Subcutaneous adipose tissue (tissue), 4 donors: ENCODE data around the gene ZMIZ1. TPM values are rescaled to one million over a fixed set of nuclear protein-coding genes. Genes with fewer than 3 reads are reported as not detected.

Experiments
- total RNA-seq, 4 donors: library from RNA; depleted of rRNA; stranded (reverse); fragments of >200 nt; gene quantifications; one replicate each; pipeline ENCODE4 v1.1.0, GENCODE V29; 2016
- TF ChIP-seq, protein P1 (sequence below): fragments of 450-650 bp; IDR thresholded peaks from one replicate; pipeline ENCODE4 v1.5.1; 2016; ENCODE audit warnings: low read depth, mild to moderate bottlenecking, control low read depth, antibody characterized with exemption, moderate library complexity

The ZMIZ1 gene
- total RNA-seq, 4 donors from 2014 or later = 38.1 to 70.6 (median 51.4) TPM

DNA sequence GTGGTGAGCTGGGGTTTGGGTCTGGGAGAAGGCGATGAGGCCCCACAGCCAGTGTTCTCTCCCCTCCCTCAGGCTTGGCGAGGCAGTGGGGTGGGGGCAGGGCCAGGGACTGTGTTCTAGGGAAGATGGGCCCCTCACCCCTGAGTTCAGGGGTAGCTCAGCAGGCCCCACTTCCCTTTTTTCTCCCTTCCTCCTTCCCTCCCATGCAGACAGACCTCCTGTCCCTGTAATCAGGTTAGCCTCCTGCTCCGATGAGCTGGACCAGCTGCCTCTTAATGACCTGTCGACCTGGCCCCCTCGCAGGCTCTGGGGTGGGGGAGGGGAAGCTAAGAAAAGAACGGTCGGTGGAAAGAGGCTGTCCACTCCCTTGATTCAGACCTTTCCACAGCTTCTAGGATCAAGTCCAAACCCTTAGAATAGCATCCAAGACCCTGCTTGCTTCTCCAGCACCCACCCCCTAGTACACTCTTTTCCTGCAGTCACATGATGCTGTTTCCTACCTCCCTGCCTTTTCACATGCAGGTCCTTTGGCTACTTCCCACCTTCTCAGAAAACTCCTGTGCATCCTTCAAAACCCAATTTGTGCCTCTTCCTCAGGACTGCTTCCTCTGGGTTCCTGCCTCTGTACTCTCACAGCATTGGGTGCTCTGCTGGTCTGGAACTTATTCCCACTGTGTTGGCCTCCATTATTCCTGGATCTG is 64.1 kb downstream of the ZMIZ1 start:
- TF ChIP-seq, protein P1, sequence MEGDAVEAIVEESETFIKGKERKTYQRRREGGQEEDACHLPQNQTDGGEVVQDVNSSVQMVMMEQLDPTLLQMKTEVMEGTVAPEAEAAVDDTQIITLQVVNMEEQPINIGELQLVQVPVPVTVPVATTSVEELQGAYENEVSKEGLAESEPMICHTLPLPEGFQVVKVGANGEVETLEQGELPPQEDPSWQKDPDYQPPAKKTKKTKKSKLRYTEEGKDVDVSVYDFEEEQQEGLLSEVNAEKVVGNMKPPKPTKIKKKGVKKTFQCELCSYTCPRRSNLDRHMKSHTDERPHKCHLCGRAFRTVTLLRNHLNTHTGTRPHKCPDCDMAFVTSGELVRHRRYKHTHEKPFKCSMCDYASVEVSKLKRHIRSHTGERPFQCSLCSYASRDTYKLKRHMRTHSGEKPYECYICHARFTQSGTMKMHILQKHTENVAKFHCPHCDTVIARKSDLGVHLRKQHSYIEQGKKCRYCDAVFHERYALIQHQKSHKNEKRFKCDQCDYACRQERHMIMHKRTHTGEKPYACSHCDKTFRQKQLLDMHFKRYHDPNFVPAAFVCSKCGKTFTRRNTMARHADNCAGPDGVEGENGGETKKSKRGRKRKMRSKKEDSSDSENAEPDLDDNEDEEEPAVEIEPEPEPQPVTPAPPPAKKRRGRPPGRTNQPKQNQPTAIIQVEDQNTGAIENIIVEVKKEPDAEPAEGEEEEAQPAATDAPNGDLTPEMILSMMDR = no peak

DNA sequence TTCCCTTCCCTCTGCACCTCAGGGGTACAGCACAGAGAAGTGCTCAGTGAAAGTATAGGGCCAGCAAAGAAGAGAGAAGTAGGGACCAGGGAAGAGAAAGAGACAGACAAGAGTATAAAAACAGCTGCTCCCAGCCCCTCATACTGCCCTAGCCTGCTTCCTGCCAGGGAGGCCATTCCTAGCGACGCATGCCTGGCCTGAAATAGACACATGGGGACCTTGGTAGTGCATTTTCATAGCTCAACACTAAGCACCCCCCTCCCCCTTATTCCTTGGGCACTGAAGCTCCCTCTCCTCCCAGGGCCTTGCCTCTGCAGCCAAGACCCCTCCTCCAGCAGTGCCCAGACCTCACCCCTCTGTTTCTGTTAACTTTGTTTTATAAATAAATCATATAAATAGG is 64.7 kb downstream of the ZMIZ1 start:
- TF ChIP-seq, protein P1 = no peak

DNA sequence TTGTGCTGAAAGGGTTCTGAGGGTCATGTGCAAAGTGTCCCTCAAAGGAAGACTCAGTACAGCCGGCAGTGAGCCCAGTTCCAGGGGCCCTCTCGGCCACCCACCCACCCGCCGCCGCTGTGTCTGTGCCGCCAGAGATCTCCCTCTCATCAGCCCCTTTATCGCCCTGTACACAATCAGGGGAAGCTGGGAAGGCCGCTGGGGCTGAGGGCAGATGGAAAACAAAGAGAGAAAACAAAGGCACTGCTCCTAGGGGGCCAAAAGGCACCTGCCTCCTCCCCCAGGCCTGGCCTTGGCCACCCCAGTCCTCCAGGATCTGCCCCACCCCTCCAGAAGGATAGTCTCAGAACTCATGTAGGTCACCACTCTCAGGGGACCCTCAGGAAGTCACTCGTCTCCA is 67.0 kb downstream of the ZMIZ1 start:
- TF ChIP-seq, protein P1 = no peak

DNA sequence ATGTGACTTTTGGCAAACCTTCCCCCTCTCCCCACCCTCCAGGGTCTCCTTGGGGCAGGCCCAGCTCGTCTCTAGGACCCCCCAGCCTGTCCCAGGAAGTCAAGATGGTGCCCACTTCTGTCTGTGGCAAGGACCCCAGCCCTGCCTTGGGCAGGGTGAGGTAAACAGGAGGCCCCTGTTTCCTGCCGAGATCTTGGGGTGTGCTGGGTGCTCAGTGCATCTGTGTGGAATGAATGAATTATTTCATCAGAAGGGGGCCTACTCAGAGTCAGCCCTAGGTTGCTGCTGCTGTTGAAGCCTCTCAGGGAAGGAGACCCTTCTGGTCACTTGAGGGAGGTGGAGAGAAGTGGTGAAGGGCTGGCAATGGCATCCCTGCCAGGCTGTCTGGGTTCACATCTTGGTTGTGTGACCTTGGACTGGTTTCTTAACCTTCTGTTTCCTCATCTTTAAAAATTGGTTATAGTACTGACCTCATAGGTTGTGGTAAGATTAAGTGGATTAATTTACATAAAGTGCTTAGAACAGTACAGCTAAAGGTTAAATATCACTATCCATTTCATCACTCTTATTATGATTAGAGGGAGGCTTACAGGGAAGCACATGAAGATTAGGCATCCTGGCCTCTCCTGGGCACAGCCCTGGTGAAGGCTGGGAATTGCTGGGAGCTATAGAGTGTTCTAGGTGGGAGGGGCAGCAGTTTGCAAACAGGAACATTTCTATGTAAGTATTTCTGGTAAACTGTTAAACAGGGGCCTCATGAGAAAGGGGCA is 67.7 kb downstream of the ZMIZ1 start:
- TF ChIP-seq, protein P1 = no peak

DNA sequence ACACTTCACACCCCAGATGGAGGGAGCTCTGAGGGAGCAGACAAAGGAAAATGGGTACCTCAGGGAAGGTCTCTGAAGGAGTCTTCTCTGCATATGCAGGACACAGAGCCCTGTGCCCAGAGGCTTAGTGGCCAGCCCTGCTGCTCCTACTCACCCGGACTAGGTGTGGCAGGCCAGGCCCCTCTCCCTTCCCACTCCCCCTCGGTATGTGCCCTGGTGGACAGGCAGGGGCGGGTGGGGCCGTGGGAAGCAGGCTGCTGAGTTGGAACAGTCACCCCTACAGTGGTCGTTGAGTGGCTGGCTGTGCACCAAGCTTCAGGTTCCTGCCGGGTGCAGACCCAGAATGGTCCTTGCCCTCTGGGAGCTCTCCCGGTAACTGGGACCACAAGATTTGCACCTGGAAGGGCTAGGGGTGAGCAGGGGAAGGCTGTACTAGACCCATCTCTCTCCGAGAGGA is 68.6 kb downstream of the ZMIZ1 start:
- TF ChIP-seq, protein P1 = no peak

DNA sequence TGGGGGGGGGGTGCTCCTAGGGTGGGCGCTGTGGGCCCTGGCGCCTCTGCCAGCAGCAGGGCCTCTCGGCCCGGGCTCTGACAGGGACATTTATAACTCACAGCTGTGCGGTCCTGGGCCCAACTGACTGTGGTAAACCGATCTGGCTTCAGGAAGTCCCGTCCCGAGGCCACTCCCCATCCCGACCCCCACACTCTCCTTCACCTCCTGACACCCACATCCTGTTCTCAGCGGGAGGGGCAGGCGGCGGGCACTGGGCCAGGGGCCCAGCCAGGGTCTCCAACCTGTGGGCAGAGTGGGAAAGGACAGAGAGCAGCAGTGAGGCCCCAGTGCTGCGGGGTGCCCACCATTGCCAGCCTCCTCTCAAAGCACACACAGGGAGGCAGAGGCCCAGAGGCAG is 69.1 kb downstream of the ZMIZ1 start:
- TF ChIP-seq, protein P1 = no peak

DNA sequence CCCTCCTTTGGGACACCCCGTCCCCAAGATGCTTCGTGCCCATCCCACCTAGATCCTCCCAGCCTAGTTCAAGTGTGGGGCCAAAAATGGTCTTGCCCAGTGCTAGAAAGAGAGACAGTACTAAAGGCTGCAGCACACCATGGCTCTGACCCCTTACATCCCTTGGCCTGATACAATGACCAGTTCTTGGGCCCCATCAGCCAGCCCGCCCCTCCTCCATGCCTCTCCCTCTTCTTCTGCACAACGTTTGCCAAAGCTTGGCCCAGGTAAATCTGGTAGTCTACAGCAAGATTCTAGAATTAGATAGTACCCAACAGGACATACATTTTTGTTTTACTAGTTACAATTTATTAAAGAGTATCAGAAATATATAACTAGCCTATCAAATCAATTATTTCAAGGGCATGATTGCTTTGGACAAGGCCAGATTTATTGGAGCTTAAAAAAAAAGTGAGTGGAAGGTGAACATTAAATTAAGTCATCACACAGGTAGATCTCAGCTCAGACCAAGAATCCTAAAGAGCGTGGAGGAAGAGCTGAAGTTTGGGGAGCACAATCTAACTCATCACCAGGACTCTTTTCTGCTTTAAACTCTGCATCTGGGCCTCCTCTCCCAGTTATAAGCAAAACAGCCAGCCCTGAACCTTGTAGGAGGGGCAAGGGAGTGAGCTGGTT is 69.8 kb downstream of the ZMIZ1 start:
- TF ChIP-seq, protein P1 = no peak
